ENCODE results near the gene ZFYVE1.

DNA sequence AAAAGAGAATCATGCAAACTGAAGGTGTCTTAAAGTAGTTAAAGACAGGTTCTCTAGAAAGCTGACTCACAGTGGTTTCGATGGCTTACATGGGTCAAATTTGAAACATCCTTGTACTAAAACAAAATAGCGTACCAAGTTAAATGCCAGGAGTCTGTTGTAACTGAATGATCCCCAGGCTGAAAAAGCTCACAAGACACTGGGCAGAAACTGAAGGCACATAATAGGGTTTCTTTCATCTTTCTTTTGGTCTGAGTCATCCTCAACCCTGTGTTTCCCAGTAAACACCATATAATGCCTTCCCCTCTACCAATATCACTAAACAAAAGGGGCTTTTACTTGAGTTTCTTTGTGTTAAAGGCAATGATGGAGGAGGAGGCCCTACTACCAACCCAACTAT lies 12.8 kb downstream of the ZFYVE1 start:
- TF ChIP-seq, protein P1, sequence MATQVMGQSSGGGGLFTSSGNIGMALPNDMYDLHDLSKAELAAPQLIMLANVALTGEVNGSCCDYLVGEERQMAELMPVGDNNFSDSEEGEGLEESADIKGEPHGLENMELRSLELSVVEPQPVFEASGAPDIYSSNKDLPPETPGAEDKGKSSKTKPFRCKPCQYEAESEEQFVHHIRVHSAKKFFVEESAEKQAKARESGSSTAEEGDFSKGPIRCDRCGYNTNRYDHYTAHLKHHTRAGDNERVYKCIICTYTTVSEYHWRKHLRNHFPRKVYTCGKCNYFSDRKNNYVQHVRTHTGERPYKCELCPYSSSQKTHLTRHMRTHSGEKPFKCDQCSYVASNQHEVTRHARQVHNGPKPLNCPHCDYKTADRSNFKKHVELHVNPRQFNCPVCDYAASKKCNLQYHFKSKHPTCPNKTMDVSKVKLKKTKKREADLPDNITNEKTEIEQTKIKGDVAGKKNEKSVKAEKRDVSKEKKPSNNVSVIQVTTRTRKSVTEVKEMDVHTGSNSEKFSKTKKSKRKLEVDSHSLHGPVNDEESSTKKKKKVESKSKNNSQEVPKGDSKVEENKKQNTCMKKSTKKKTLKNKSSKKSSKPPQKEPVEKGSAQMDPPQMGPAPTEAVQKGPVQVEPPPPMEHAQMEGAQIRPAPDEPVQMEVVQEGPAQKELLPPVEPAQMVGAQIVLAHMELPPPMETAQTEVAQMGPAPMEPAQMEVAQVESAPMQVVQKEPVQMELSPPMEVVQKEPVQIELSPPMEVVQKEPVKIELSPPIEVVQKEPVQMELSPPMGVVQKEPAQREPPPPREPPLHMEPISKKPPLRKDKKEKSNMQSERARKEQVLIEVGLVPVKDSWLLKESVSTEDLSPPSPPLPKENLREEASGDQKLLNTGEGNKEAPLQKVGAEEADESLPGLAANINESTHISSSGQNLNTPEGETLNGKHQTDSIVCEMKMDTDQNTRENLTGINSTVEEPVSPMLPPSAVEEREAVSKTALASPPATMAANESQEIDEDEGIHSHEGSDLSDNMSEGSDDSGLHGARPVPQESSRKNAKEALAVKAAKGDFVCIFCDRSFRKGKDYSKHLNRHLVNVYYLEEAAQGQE (IDR thresholded peaks at IDR 0.05; ENCODE audit: low read depth, low read length) = no peak
- TF ChIP-seq, protein P2, sequence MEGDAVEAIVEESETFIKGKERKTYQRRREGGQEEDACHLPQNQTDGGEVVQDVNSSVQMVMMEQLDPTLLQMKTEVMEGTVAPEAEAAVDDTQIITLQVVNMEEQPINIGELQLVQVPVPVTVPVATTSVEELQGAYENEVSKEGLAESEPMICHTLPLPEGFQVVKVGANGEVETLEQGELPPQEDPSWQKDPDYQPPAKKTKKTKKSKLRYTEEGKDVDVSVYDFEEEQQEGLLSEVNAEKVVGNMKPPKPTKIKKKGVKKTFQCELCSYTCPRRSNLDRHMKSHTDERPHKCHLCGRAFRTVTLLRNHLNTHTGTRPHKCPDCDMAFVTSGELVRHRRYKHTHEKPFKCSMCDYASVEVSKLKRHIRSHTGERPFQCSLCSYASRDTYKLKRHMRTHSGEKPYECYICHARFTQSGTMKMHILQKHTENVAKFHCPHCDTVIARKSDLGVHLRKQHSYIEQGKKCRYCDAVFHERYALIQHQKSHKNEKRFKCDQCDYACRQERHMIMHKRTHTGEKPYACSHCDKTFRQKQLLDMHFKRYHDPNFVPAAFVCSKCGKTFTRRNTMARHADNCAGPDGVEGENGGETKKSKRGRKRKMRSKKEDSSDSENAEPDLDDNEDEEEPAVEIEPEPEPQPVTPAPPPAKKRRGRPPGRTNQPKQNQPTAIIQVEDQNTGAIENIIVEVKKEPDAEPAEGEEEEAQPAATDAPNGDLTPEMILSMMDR (IDR thresholded peaks at IDR 0.05) = no peak
- TF ChIP-seq YY1 (IDR thresholded peaks at IDR 0.05; ENCODE audit: low read depth) = no peak
- no peak for TF ChIP-seq JUND (IDR thresholded peaks at IDR 0.05)
- TF ChIP-seq EP300 (IDR thresholded peaks at IDR 0.05; ENCODE audit: borderline replicate concordance in 1 of 2, low read depth in 1 of 2, low read length in 1 of 2) = no peak
- TF ChIP-seq, protein P3, sequence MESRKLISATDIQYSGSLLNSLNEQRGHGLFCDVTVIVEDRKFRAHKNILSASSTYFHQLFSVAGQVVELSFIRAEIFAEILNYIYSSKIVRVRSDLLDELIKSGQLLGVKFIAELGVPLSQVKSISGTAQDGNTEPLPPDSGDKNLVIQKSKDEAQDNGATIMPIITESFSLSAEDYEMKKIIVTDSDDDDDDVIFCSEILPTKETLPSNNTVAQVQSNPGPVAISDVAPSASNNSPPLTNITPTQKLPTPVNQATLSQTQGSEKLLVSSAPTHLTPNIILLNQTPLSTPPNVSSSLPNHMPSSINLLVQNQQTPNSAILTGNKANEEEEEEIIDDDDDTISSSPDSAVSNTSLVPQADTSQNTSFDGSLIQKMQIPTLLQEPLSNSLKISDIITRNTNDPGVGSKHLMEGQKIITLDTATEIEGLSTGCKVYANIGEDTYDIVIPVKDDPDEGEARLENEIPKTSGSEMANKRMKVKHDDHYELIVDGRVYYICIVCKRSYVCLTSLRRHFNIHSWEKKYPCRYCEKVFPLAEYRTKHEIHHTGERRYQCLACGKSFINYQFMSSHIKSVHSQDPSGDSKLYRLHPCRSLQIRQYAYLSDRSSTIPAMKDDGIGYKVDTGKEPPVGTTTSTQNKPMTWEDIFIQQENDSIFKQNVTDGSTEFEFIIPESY (IDR thresholded peaks at IDR 0.05; ENCODE audit: borderline replicate concordance, low read depth) = no peak
- TF ChIP-seq CHD2 (IDR thresholded peaks at IDR 0.05; ENCODE audit: low read length, partially characterized antibody) = no peak

Data from SK-N-SH (cell line).